HUDEP-2 (cell line): ENCODE results near the gene POLR1E.

Experiments
- DNase-seq, 76 experiments: peaks; one replicate each; lab custom pipeline; 2025; ENCODE audit not compliant: unreplicated experiment in 76 of 76; lab: John Stamatoyannopoulos, UW

Gene POLR1E, protein sequence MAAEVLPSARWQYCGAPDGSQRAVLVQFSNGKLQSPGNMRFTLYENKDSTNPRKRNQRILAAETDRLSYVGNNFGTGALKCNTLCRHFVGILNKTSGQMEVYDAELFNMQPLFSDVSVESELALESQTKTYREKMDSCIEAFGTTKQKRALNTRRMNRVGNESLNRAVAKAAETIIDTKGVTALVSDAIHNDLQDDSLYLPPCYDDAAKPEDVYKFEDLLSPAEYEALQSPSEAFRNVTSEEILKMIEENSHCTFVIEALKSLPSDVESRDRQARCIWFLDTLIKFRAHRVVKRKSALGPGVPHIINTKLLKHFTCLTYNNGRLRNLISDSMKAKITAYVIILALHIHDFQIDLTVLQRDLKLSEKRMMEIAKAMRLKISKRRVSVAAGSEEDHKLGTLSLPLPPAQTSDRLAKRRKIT

GRCh38 chr9:37485389-37486255 lies at the start of gene POLR1E:
TSS of gene POLR1E (plus strand) at chr9:37485948. CDS start at chr9:37486048, 100 bp downstream.
- peak in 75 of 76 experiments; percentile 36 to 96 (median 91) for DNase-seq

GRCh38 chr9:37436540-37436939 lies 49.2 kb upstream of the POLR1E start:
- no peak for DNase-seq

- no peak for DNase-seq
Observed at GRCh38 chr9:37437010-37437409, 48.7 kb upstream of the POLR1E start.

GRCh38 chr9:37437621-37438020 lies 48.1 kb upstream of the POLR1E start:
- no peak for DNase-seq

DNA sequence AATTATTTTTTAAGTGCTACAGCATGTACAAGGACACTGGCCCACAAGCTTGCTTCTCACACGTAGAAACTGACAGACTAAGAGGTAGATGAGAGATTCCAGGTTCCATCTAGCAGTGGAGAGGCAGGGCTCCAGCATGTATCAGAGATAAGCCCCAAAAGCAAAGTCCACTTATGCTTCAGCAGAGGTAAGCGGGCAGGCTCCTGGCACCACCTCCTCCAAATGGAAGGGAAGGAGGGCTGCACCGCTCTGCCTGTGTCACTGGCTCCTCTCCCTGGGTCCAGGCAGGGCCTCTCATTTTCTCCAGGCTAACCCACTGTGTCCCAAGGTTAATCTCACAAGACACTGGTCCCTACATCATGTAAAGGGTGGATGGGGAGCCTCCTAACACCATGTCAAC lies 47.4 kb upstream of the POLR1E start:
- DNase-seq, result no peak

DNA sequence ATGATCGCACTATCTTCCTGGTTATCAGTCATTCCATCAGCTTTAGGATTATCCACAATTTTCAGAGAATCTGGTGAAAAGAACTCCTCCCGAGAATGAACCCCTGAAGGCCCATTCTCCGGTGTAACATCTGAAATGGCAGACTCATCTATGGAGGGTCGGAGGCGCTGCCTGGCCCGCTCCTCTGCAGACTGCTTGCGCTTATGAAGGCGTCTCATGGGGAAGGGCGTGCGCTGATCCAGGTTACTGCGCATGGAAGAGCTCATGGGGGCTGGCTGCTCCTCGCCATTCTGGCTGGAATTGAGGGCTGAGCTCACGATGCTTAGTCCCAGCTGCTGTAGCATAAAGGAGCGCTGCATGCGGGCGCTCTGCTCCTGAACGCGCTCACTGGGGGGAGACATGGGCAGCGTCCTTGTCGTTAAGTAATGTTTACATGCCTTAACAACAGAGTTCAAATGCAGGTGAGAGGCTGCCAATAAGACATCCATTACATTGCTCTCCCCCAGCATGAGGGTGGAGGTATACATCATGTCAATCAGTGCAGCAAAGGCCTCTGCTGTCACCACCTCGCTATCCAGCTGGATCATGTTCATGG lies 43.9 kb upstream of the POLR1E start:
- no peak for DNase-seq

DNA sequence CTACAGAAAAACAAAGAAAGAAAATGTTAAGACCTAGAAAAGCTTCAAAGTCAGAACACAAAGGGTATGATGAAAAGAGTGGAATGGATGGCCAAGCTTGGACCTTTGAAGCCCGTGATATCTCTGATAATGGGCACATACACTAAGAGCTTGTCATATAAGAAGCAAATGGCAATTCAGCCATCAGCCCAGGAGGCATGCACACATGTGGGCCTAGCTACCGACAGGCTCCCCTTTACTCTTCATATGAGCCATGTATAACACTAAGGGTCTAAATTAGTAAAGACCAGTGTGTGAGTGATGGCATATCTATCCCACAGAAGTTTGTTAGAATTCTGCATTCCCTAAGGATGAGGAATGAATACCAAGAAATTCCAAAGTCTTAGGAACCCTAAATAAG lies 43.2 kb upstream of the POLR1E start:
- no peak for DNase-seq

GRCh38 chr9:37443566-37443965 lies 42.2 kb upstream of the POLR1E start:
- DNase-seq, result no peak

GRCh38 chr9:37444890-37445289 lies 40.9 kb upstream of the POLR1E start:
- no peak for DNase-seq

- DNase-seq, result no peak
Observed at GRCh38 chr9:37445832-37446231, 39.9 kb upstream of the POLR1E start.

GRCh38 chr9:37446401-37446800 lies 39.3 kb upstream of the POLR1E start:
- DNase-seq, result no peak

DNA sequence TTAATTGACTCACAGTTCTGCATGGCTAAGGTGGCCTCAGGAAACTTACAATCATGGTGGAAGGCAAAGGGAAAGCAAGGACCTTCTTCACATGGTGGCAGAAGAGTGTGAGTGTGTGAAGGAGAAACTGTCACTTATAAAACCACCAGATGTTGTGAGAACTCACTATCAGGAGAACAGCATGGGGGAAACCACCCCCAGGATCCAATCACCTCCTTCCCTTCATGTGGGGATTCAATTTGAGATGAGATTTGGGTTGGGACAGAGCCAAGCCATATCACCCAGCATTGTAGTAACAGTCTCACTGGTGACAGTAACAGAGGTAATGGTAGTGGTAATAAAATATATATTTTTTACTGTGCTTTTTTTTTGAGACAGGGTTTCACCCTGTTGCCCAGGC lies 38.6 kb upstream of the POLR1E start:
- peak in 10 of 76 experiments; percentile 4 to 29 (median 15) for DNase-seq

DNA sequence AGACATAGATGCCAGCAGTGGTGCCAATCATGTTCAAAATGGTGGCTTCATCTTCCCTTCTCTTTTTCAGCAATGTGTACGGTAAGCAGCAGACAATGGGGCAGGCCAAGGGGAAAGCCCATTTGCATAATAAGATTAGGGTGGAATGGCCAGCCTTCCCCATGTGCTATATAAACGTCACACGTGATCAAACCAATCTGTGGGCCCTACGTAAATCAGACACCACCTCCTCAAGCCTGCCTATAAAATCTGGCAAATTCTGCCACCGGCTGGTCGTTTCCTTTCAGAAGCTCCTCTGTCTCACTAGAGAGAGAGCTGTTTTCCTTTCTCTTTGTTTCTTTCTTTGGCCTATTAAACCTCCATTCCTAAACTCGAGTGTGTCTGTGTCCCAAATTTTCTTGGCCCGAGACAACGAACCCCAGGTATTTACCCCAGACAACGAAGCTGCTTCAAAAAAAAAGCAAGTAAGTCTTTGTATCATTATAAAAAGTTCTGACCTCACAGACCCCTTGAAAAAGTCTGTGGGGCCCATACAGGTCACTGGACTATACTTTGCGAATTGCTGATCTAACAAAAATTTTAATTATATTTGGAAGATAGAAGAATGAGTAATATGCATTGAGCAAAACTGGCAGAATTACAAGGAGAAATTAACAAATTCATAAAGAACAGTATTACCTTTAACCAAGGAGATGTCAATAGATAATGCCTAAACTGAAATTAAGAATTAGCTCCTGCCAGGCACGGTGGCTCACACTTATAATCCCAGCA lies 35.7 kb upstream of the POLR1E start:
- DNase-seq, result no peak

DNA sequence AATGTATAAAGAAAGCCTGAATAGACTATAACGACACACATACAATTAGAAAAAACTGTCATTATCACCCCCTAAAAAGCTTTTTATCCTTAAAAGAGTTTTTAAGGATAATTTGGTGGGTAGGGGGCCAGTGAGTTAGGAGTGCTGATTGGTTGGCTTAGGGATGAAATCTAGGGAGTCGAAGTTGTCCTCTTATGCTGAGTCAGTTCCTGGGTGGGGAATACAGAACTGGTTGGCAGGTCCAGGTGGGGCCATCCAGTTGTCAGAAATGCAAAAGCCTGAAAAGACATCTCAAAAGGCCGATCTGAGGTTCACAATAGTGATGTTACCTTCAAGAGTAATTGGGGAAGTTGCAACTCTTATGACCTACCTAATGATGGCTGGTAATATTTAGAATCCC lies 34.1 kb upstream of the POLR1E start:
- DNase-seq, result no peak

DNA sequence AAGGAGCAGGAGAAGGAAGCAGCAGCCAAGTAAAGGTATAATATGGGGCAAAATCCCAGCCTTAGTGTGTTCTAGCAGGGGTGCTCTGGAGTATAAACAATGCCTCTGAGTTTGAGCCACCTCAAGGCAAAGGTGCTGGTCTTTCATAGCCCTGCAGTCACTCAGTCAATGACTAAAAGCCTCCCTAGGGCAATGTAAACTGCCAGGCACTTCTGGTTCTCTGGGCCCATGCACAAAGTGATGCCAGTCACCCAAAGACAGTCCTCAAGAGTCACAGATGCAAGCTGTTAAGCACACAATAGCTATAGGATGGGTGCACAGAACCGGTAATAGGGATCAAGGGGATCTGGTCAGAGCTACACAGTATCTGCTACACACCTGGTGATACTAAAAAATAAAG lies 33.1 kb upstream of the POLR1E start:
- no peak for DNase-seq

GRCh38 chr9:37453827-37454226 lies 31.9 kb upstream of the POLR1E start:
- DNase-seq, result no peak

DNA sequence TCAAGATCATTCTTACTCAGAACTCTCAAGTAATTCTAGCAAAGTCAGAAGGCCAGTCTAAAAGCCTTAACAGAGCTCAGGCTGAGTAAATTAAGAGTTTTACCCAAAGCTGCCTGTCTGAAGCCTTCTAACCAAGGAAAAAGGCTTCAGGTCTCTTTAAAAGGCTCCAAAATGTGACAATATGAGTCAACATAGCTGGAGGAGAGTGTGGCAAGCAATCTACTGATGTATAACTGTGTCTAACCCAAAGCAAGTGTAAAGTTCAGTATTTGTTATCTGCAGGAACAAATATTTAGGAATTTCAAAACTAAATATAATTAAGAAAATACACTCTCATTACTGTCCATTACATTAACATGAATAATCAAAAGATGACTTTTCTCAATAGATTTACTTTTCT lies 31.5 kb upstream of the POLR1E start:
- DNase-seq, result no peak

DNA sequence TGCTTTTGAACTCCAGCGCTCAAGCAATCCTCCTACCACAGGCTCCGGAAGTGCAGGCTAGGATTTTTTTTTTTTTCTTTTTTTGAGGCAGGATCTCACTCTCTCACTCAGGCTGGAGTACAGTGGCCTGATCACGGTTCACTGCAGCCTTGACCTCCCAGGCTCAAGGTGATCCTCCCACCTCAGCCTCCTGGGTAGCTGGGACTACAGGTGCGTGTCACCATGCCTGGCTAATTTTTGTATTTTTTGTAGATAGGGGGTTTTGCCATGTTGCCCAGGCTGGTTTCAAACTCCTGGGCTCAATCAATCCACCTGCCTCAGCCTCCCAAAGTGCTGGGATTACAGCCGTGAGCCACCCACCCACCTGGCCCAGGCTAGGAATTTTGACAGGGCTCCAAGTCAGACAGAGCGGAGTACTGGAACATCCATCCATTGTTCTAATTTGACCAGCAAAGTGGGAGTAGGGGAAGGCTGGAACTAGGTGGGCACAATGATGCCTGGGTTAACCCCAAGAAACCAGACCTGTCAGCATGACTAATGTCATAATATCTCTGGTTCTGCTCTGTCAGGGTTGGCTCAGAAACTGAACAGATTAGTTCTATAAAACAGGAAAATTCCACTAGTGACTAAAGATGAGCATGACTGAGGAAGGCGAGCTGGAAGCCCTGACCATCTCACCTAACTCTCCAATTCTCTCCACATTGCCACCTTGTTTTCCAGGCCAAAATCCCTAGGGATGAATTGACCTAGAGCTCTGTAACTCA lies 29.7 kb upstream of the POLR1E start:
- DNase-seq, result no peak

- no peak for DNase-seq
Observed at GRCh38 chr9:37456817-37457216, 28.9 kb upstream of the POLR1E start.

- no peak for DNase-seq
Observed at GRCh38 chr9:37464006-37464405, 21.7 kb upstream of the POLR1E start.
